ENCODE data around the gene C11orf86.
"Not testable (repeated sequence)": the region's sequence is repeated elsewhere in the genome, so short reads cannot be mapped to it uniquely, and the experiment has no call there.

Gene C11orf86

GRCh38 chr11:66989360-66989759, 14.3 kb downstream of the C11orf86 start:
- DNase-seq (ENCODE audit: low read depth): not testable (repeated sequence)

- DNase-seq (ENCODE audit: low read depth): no peak
Observed at GRCh38 chr11:66992041-66992440, 16.9 kb downstream of the C11orf86 start.

GRCh38 chr11:66996609-66997273, 21.6 kb downstream of the C11orf86 start:
- peak; percentile 86 for DNase-seq (ENCODE audit: low read depth)

- DNase-seq (ENCODE audit: low read depth): no peak
Observed at GRCh38 chr11:66999555-66999954, 24.5 kb downstream of the C11orf86 start.

DNA sequence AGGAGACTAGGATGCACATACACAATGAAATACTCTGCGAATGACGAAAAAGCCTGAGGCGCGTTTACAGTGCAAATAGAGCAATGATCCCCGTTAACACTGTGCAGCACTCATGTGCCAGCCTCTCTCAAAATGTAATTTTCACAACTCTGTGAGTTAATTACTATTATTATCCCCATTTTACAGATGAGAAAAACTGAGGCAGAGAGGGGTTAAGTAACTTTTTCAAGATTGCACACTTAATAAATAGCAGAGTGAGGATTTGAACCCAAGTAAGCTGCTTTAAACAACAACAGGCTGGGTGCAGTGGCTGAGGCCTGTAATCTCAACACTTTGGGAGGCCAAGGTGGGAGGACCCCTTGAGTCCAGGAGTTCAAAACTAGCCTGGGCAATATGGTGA, 26.2 kb downstream of the C11orf86 start:
- no peak for DNase-seq (ENCODE audit: low read depth)

DNA sequence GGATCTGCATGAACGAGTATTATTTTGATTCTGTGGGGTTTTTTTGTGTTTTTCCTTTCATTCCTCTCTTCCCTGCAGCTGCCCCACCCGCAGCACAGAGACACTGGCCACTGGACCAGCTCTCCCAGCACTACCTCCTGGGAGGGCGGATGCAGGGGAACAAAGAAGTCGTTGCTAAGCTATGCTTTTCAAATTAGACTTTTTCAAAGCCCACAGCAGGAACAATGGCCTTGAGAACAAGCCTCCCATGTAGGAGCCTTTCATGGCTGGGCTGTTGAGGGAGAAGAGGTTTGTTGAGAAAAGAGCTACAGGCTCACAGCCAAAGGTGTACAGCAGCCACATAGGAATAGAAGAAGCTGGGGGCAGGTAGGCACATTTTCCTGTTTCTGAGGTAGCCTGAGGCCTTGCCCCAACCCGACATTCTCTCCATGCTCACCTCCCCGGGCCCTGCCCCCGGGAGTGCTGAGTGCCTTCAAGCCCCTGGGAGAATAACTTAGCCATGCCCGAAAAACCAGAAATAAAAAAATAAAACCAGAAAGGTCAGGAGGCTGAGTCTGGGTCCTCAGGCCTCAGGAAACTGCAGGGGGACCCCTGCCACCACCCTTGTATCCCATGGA, 27.3 kb downstream of the C11orf86 start:
- DNase-seq (ENCODE audit: low read depth): no peak

DNA sequence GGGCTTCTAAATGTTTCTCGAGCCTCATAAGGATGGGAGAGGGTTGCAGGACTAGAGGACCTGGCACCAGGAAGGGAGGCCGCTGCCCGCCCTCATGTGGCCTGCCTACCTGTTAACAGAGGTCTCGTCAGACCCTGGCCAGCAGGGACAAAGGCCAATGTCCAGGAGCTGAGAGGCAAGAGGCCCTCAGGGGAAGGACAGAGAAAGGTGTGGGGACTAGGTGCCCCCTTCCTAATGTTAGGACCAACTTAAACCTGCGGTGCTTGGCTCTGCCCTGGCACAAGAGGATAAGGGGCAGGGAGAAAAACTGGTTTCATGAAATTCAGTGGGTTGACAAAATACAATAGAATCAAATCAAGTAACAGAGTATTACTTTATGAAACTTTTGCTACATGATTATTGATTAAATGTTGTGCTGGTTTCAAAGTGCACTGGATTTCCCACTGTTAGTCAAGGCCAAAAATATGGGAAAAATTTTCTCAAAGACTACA, 27.9 kb downstream of the C11orf86 start:
- no peak for DNase-seq (ENCODE audit: low read depth)

DNA sequence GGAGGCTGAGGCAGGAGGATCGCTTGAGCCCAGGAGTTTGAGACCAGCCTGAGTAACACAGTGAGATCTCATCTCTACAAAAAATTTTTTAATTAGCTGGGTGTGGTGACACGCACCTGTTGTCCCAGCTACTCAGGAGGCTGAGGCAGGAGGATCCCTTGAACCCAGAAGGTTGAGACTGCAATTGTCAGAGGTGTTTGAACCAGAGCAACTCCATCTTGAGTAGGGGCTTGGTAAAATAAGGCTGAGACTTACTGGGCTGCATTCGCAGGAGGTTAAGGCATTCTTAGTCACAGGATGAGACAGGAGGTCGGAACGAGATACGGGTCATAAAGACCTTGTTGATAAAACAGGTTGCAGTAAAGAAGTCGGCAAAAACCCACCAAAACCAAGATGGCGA, 30.1 kb downstream of the C11orf86 start:
- not testable (repeated sequence) for DNase-seq (ENCODE audit: low read depth)

DNA sequence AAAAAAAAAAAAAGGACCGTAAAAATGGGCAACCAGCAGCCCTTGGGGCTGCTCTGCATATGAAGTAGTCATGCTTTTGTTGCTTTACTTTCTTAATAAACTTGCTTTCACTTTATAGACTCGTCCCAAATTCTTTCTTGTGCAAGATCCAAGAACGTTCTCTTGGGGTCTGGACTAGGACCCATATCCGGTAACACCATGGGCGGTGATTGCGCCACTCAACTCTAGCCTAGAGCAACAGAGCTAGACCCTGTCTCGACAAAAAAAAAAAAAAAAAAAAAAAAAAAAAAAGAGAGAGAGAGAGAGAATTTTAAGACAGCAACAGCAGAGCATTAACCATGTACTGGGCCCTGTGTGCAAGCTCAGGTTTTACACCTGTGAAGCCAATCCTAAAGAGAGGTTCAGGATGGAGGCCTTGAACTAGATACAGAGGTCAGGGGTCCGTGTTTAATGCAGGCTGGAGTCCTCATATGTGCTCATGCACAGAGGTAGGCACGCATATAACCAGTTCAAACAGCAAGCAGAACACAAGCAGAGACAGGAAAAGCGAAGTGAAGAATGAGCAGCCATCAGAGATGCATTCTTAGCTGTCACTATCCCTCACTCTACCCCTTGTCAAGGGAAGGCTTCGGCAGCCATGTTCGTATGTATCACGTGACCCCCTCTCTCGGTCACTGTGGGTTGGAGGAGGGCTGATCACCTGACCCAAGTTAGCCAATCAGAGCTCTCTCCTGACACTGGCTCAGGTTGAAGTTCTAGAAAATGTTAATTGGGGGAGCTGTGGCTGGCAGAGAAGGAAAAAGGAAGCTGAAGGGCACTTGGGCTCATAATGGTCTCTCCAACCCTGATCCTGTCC, 31.2 kb downstream of the C11orf86 start:
- peak; percentile 43 for DNase-seq (ENCODE audit: low read depth)

GRCh38 chr11:67007126-67007525, 32.0 kb downstream of the C11orf86 start:
- no peak for DNase-seq (ENCODE audit: low read depth)

- DNase-seq (ENCODE audit: low read depth): no peak
Observed at GRCh38 chr11:67010296-67010905, 35.3 kb downstream of the C11orf86 start.

DNA sequence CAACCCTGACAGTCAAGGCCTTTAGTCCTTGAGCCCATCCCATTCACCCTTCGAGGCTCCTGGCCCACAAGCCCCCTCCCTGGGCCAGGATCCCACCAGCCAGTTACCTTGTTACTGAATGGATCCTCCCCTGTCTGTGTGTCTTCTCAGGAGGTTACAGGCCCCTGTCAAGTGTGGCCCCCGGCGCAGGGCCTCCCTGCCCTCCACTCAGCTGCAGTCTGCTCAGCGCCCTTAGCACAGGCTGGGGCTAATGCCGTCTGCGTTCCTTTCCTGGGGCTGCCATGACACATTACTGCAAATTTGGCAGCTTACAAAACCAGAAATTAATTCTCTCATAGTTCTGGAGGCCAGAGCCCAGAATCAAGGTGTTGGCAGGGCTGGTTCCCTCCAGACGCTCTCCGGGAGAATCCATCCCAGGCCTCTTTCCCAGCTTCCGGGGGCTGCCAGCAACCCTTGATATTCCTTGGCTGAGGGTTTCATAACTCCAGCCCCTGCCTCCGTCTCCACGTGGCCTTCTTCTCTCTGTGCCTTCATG, 38.5 kb downstream of the C11orf86 start:
- no peak for DNase-seq (ENCODE audit: low read depth)

GRCh38 chr11:67014343-67014742, 39.2 kb downstream of the C11orf86 start:
- no peak for DNase-seq (ENCODE audit: low read depth)

DNA sequence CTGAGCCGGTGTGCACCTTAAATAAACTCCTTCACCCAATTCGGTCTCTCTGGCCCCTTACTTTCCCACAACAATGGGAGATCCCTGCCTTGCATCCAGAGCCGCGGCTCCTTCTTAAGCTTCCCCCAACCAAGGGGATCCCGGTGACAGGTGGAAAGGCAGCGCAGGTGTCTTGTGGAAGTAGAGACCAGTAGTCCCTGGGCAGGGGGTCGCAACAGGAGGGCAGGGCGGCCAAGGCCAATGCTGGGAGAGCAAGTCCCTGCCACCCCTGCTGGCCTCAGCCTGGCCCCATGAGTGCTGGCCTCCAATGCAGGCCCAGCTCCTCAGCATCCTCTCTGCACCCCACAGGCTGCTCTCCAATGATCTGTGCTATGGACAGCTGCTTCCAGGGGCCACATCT, 39.9 kb downstream of the C11orf86 start:
- no peak for DNase-seq (ENCODE audit: low read depth)

- DNase-seq (ENCODE audit: low read depth): no peak
Observed at GRCh38 chr11:67016550-67016949, 41.4 kb downstream of the C11orf86 start.

GRCh38 chr11:67020949-67021348, 45.8 kb downstream of the C11orf86 start:
- no peak for DNase-seq (ENCODE audit: low read depth)

DNA sequence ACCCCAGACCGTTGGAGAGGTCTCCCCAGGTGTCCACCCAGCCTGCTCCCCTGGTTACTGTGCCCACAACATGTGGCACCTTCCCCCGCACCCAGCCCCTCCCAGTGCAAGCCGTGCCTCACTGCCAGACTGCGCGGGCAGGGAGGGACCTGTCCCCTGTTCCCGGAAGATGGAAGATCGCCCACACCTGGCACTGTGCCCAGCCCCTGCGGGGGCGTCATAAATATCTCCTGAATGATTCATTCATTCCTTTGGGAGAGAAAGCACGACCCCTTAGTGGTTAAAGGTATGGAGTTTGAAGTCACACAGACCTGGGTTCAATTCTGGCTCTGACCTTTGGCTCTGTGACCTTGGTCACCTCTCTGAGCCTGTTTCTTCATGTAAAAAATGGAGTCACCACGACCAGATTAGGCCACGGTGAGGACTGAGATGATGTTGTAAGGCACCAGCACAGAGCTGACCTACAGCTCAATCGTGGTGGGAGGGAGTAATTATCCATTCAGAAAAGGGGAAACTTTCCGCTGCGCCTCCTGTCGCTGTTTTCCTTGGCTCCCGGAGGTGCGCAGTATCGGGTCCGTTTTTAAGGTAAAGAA, 47.3 kb downstream of the C11orf86 start:
- DNase-seq (ENCODE audit: low read depth): peak; percentile 40

GRCh38 chr11:67022961-67023956, 48.2 kb downstream of the C11orf86 start, which contains the start of gene SYT12:
SYT12 (plus strand) TSS chr11:67023134; CDS start chr11:67030145, 7,011 bp downstream.
- no peak for DNase-seq (ENCODE audit: low read depth)

DNA sequence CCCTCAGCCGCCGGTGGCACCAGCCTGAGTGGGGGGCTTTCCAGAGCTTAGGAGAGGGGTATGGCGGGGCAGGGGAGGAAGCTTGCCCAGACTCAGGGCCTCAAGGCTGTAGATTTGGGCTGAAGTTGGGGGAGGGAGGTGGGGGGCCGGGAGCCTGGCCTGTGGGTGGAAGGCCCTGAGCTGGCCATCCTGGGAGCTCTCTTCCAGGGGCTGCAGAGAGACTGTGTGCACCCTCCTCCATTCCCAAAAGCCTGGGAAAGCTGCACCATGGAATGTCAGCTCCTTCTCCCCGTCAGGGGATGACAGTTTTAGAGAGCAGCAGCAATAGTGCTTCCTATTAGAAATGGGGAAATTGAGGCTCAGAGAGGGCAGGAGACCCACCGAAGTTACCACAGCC, 48.9 kb downstream of the C11orf86 start:
- no peak for DNase-seq (ENCODE audit: low read depth)

GRCh38 chr11:67024410-67024809, 49.3 kb downstream of the C11orf86 start:
- no peak for DNase-seq (ENCODE audit: low read depth)
